K562 (cell line): ENCODE data around the gene TMEM266. TPM values are rescaled to one million over a fixed set of nuclear protein-coding genes. Genes with fewer than 3 reads are reported as not detected.

Source experiments
- ATF7 ChIP-seq: fragments of 450-650 bp; IDR thresholded peaks from 2 replicates; pipeline ENCODE4 v1.7.1; 2014; ENCODE audit warnings: mild to moderate bottlenecking, moderate library complexity
- CHD1 ChIP-seq: fragments of 200-600 bp; sonication (generic); IDR thresholded peaks from one replicate; pipeline ENCODE4 v1.6.1; 2012; ENCODE audit warnings: mild to moderate bottlenecking, moderate library complexity, low read length, inconsistent platforms
- GATAD2B ChIP-seq: fragments of 450-650 bp; IDR thresholded peaks from 2 replicates; pipeline ENCODE4 v1.6.1; 2017; ENCODE audit warnings: mild to moderate bottlenecking, borderline replicate concordance
- KDM2B ChIP-seq: fragments of 250-450 bp; sonication (Bioruptor Pico); IDR thresholded peaks from 2 replicates; pipeline ENCODE4 v1.8.0; 2021; ENCODE audit warnings: mild to moderate bottlenecking, moderate library complexity
- MCM7 ChIP-seq, 2 experiments: fragments of 450-650 bp; IDR thresholded peaks; 2 replicates each; pipeline ENCODE4 v1.6.1; 2016 to 2018
- RFX7 ChIP-seq: fragments of 250-450 bp; sonication (Bioruptor Pico); IDR thresholded peaks from 2 replicates; pipeline ENCODE4 v1.5.1; 2021; ENCODE audit warnings: mild to moderate bottlenecking
- polyA plus RNA-seq, 8 experiments: library from polyadenylated mRNA; depleted of rRNA in 4 of 8; stranded (reverse) in 5 of 8; unstranded in 3 of 8; fragments of >200 nt; fragmentation: Nextera tagmentation in 2 of 8; fragmentation: Illumina TruSeq in 1 of 8; extraction: Ambion mirVana in 2 of 8; extraction: Trizol in 1 of 8; gene quantifications; 2 replicates each; pipeline versions ENCODE4 v1.2.1 to v1.2.3, GENCODE V29; 2011 to 2014; ENCODE audit warnings: inconsistent platforms in 1 of 8, missing spikeins in 1 of 8
- total RNA-seq, 7 experiments: library from RNA; depleted of rRNA in 6 of 7; stranded (reverse); fragments of >200 nt in 6 of 7; fragmentation: Illumina TruSeq in 2 of 7; extraction: Trizol in 2 of 7; gene quantifications; 2 replicates each; pipeline versions ENCODE4 v1.2.1 to v1.2.3, GENCODE V29; 2011 to 2021; ENCODE audit warnings: low replicate concordance in 1 of 7
- TF ChIP-seq, protein P1 (sequence below): sonication (generic); formaldehyde crosslinking; IDR thresholded peaks from 2 replicates; pipeline ENCODE4 v1.8.0; 2022; ENCODE audit warnings: missing genetic modification reagents, mild to moderate bottlenecking, borderline replicate concordance
- TF ChIP-seq, protein P2 (sequence below), 2 experiments: IDR thresholded peaks; 2 replicates each; pipeline ENCODE4 v1.6.1; 2012; ENCODE audit warnings: improper control_type of control experiment in 2 of 2, low read depth in 2 of 2, low read length in 2 of 2, borderline replicate concordance in 1 of 2
- TF ChIP-seq, protein P3 (sequence below): fragments of 450-650 bp; IDR thresholded peaks from 2 replicates; pipeline ENCODE4 v1.6.1; 2014; ENCODE audit warnings: low read depth, mild to moderate bottlenecking, moderate library complexity, borderline replicate concordance
- TF ChIP-seq, protein P4 (sequence below): fragments of 250-450 bp; sonication (Bioruptor Pico); IDR thresholded peaks from 2 replicates; pipeline ENCODE4 v1.9.0; 2021; ENCODE audit warnings: mild to moderate bottlenecking, inconsistent platforms

The TMEM266 gene
- total and polyA plus RNA-seq, 9 of the 15 experiments (the other 6 are each of a cell fraction or from before 2014, with no cell fraction given), result not detected

DNA sequence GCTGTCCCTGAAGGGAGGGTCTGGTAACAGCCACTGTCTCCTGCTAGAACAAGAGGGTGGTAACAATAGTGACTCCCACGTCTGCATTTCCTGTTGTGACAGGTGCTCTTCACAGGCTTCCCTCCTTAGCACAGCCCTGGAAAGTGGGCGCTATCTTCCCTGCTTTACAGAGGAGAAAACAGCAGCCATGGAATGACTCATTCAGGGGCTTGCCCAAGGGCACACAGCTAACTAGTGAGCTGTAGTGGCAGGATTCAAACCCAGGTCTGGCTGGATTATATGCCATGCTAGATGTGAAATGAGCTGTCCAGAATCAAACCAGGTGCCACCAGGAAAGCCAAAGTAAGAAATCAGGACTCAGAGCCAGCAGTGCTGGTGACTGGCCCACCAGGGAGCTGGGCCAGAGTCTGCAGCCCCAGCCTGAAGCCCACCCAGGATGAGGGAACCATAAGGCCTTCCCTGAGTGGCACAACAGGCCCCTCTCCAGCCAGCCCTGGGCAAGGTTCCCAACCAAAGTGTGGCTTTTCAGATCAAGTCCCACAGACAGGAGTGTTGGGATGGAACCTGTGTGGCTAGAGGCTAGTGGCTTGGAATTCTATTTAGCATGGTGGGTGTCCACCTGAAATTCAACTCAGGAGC lies 149.1 kb downstream of the TMEM266 start (continued):
- TF ChIP-seq, protein P1, sequence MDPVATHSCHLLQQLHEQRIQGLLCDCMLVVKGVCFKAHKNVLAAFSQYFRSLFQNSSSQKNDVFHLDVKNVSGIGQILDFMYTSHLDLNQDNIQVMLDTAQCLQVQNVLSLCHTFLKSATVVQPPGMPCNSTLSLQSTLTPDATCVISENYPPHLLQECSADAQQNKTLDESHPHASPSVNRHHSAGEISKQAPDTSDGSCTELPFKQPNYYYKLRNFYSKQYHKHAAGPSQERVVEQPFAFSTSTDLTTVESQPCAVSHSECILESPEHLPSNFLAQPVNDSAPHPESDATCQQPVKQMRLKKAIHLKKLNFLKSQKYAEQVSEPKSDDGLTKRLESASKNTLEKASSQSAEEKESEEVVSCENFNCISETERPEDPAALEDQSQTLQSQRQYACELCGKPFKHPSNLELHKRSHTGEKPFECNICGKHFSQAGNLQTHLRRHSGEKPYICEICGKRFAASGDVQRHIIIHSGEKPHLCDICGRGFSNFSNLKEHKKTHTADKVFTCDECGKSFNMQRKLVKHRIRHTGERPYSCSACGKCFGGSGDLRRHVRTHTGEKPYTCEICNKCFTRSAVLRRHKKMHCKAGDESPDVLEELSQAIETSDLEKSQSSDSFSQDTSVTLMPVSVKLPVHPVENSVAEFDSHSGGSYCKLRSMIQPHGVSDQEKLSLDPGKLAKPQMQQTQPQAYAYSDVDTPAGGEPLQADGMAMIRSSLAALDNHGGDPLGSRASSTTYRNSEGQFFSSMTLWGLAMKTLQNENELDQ (CRISPR knock-in tag), result no peak
- TF ChIP-seq, protein P2, sequence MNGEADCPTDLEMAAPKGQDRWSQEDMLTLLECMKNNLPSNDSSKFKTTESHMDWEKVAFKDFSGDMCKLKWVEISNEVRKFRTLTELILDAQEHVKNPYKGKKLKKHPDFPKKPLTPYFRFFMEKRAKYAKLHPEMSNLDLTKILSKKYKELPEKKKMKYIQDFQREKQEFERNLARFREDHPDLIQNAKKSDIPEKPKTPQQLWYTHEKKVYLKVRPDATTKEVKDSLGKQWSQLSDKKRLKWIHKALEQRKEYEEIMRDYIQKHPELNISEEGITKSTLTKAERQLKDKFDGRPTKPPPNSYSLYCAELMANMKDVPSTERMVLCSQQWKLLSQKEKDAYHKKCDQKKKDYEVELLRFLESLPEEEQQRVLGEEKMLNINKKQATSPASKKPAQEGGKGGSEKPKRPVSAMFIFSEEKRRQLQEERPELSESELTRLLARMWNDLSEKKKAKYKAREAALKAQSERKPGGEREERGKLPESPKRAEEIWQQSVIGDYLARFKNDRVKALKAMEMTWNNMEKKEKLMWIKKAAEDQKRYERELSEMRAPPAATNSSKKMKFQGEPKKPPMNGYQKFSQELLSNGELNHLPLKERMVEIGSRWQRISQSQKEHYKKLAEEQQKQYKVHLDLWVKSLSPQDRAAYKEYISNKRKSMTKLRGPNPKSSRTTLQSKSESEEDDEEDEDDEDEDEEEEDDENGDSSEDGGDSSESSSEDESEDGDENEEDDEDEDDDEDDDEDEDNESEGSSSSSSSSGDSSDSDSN (IDR thresholded peaks at IDR 0.05; ENCODE audit: borderline replicate concordance in 1 of 2, low read depth in 2 of 2, low read length in 2 of 2), result no peak
- TF ChIP-seq, protein P3, sequence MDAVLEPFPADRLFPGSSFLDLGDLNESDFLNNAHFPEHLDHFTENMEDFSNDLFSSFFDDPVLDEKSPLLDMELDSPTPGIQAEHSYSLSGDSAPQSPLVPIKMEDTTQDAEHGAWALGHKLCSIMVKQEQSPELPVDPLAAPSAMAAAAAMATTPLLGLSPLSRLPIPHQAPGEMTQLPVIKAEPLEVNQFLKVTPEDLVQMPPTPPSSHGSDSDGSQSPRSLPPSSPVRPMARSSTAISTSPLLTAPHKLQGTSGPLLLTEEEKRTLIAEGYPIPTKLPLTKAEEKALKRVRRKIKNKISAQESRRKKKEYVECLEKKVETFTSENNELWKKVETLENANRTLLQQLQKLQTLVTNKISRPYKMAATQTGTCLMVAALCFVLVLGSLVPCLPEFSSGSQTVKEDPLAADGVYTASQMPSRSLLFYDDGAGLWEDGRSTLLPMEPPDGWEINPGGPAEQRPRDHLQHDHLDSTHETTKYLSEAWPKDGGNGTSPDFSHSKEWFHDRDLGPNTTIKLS, result no peak
- TF ChIP-seq KDM2B (CRISPR knock-in tag), result no peak
- no peak for TF ChIP-seq GATAD2B
- no peak for TF ChIP-seq MCM7 (IDR thresholded peaks at IDR 0.05)
- no peak for TF ChIP-seq RFX7 (CRISPR knock-in tag)
- TF ChIP-seq, protein P4, sequence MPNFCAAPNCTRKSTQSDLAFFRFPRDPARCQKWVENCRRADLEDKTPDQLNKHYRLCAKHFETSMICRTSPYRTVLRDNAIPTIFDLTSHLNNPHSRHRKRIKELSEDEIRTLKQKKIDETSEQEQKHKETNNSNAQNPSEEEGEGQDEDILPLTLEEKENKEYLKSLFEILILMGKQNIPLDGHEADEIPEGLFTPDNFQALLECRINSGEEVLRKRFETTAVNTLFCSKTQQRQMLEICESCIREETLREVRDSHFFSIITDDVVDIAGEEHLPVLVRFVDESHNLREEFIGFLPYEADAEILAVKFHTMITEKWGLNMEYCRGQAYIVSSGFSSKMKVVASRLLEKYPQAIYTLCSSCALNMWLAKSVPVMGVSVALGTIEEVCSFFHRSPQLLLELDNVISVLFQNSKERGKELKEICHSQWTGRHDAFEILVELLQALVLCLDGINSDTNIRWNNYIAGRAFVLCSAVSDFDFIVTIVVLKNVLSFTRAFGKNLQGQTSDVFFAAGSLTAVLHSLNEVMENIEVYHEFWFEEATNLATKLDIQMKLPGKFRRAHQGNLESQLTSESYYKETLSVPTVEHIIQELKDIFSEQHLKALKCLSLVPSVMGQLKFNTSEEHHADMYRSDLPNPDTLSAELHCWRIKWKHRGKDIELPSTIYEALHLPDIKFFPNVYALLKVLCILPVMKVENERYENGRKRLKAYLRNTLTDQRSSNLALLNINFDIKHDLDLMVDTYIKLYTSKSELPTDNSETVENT, result no peak
- TF ChIP-seq CHD1, result no peak
- no peak for TF ChIP-seq ATF7
- TF ChIP-seq, all 486 proteins: peak for 0
